ENCODE results near the gene NCKAP5. TPM values are rescaled to one million over a fixed set of nuclear protein-coding genes. Genes with fewer than 3 reads are reported as not detected.

Gene NCKAP5
- polyA plus RNA-seq, 1 experiment = 2.1 TPM

DNA sequence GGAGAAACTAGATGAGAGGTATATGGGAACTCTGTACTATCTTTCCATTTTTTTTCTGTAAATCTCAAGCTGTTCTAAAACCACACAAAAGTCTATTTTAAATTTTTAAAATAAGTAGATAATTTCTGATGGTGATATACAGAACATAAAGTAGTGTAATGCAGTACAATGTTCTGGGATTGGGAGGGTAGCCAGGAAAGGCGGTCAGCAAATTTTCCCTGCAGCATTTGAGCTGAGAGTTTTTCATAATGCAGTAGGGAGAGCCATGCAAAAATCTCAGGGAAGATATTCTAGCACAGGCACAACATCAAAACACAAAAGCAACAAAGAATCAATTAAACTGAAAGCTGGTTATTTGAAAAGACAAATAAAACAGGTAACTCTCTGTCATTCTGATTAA is 141.5 kb downstream of the NCKAP5 start:
- CTCF ChIA-PET = no interaction called here
- POLR2A ChIA-PET = no interaction called here
- no peak for DNase-seq (ENCODE audit: low read depth)
- no peak for TF ChIP-seq CTCF (IDR thresholded peaks at IDR 0.05; ENCODE audit: insufficient read depth, low read depth, low read length)
- Histone ChIP-seq H3K36me3 (ENCODE audit: control insufficient read depth, insufficient read depth, low read length) (no peaks in the 10 kb centered on the region), H3K27me3 (ENCODE audit: control insufficient read depth, insufficient read depth, low read length) (no peaks in the 10 kb centered on the region), H3K4me3 (ENCODE audit: low read depth, low read length) (no peak overlapping the region)

DNA sequence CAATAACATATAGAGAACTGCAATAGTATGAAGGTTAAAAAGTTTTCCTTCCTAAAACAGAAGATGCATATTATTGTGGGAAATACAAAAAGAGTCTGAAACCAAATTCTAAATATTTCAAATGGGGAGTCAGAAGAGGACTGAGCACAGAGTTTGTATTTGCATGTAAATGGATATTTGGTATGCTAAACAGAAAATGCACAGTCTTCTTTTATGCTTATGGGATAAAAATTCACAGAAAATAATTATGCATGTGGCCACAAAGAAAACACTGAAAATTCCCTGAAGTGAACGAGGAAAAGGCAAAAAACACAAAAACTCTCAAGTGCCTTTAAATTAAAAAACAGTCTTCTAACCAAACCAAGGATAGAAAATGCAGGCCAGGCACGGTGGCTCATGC is 142.7 kb downstream of the NCKAP5 start:
- POLR2A ChIA-PET = no interaction called here
- no peak for TF ChIP-seq CTCF (IDR thresholded peaks at IDR 0.05; ENCODE audit: insufficient read depth, low read depth, low read length)

DNA sequence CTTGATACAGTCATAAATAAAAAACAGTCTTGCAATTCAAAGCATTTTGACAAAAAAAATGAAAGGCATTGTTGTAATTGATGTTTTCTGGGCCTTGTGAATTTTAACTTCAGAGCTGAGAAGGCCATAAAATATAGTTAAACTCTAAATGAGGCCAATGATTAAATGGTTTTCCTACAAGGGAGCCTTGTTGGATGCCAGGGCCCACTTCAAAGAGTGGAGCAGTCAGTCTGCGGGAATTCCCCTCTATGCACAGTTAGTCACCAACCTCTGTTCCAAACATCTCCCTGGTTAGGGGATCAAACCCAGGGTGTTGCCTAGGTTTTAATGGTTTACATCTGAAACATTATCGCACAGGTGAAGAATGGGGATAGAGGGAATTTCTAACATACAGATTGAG is 143.4 kb downstream of the NCKAP5 start:
- CTCF ChIA-PET = no interaction called here
- H3K27me3 ChIP-seq (ENCODE audit: control insufficient read depth, insufficient read depth, low read length) = no peaks in the 10 kb centered on the region

More for the DNA sequence above, 142.7 kb downstream of the NCKAP5 start:
- H3K27me3 ChIP-seq (ENCODE audit: control insufficient read depth, insufficient read depth, low read length) = no peaks in the 10 kb centered on the region
- H3K4me3 ChIP-seq (ENCODE audit: low read depth, low read length) = no peak overlapping the region
- DNase-seq (ENCODE audit: low read depth) = no peak
- H3K36me3 ChIP-seq (ENCODE audit: control insufficient read depth, insufficient read depth, low read length) = no peaks in the 10 kb centered on the region
- CTCF ChIA-PET = no interaction called here

GRCh38 chr2:133422931-133423351 is 145.3 kb downstream of the NCKAP5 start:
- POLR2A ChIA-PET = interaction anchor here (0.5 to 0.6 kb wide), 2 partner anchors 375 to 1007 kb away, joined by 3 read pairs; no protein-coding TSS in a partner anchor

More for the DNA sequence above, 143.4 kb downstream of the NCKAP5 start:
- no peak for TF ChIP-seq CTCF (IDR thresholded peaks at IDR 0.05; ENCODE audit: insufficient read depth, low read depth, low read length)
- Histone ChIP-seq H3K4me3 (ENCODE audit: low read depth, low read length) (no peak overlapping the region), H3K36me3 (ENCODE audit: control insufficient read depth, insufficient read depth, low read length) (no peaks in the 10 kb centered on the region)
- POLR2A ChIA-PET = no interaction called here
- DNase-seq (ENCODE audit: low read depth) = no peak

More at GRCh38 chr2:133422931-133423351, 145.3 kb downstream of the NCKAP5 start:
- CTCF ChIA-PET = interaction anchor here (0.8 to 1.4 kb wide), 2 partner anchors 33 to 135 kb away, joined by 3 read pairs; no protein-coding TSS in a partner anchor
- peak; percentile 76 for DNase-seq (ENCODE audit: low read depth)
- Histone ChIP-seq H3K36me3 (ENCODE audit: control insufficient read depth, insufficient read depth, low read length) (no peaks in the 10 kb centered on the region), H3K27me3 (ENCODE audit: control insufficient read depth, insufficient read depth, low read length) (no peaks in the 10 kb centered on the region), H3K4me3 (ENCODE audit: low read depth, low read length) (no peak overlapping the region)
- no peak for TF ChIP-seq CTCF (IDR thresholded peaks at IDR 0.05; ENCODE audit: insufficient read depth, low read depth, low read length)
